HL-60 (cell line): ENCODE results near the gene LIMS2.

Experiments
- DNase-seq, 2 experiments: peaks; one replicate each; pipeline ENCODE4 v3.0.0-alpha.2; 2010 to 2020; ENCODE audit warnings: low read depth in 1 of 2, low spot score in 1 of 2
- H3K27ac ChIP-seq: fragments of 250-450 bp; sonication (Bioruptor Pico); replicated peaks from 2 replicates; pipeline ENCODE4 v1.5.1; 2020; ENCODE audit warnings: mild to moderate bottlenecking, moderate library complexity
- H3K27me3 ChIP-seq: fragments of 250-450 bp; sonication (Bioruptor Pico); 2 replicates; pipeline ENCODE4 v1.5.1; 2021; ENCODE audit warnings: mild to moderate bottlenecking, moderate library complexity; ENCODE audit not compliant: insufficient read depth, poor library complexity, severe bottlenecking
- H3K4me3 ChIP-seq: replicated peaks from 2 replicates; pipeline ENCODE4 v1.5.1; 2011; ENCODE audit warnings: mild to moderate bottlenecking, control low read depth, low read length; ENCODE audit not compliant: insufficient read depth
- GABPA ChIP-seq: IDR thresholded peaks from 2 replicates; pipeline ENCODE4 v1.6.1; 2012; ENCODE audit warnings: low read depth
- POLR2AphosphoS5 ChIP-seq: IDR thresholded peaks from 2 replicates; pipeline ENCODE4 v1.6.1; 2012; ENCODE audit warnings: low read depth
- REST ChIP-seq: IDR thresholded peaks from 2 replicates; pipeline ENCODE4 v1.6.1; 2012; ENCODE audit warnings: low read depth; ENCODE audit not compliant: insufficient replicate concordance
- SPI1 ChIP-seq: IDR thresholded peaks from 2 replicates; pipeline ENCODE4 v1.6.1; 2012; ENCODE audit warnings: low read depth, mild to moderate bottlenecking, borderline replicate concordance
- TF ChIP-seq, protein P1 (sequence below): IDR thresholded peaks from one replicate; pipeline ENCODE4 v1.5.1; 2011; ENCODE audit warnings: low read length, control low read depth, inconsistent platforms; ENCODE audit not compliant: insufficient read depth

The LIMS2 gene

GRCh38 chr2:127719301-127720218 is 44.2 kb upstream of the LIMS2 start:
- Histone ChIP-seq H3K27ac (no peak overlapping the region), H3K4me3 (no peak overlapping the region), H3K27me3 (no peaks in the 10 kb centered on the region)
- DNase-seq, result no peak
- TF ChIP-seq REST, result no peak
- no peak for TF ChIP-seq POLR2AphosphoS5
- TF ChIP-seq, protein P1, sequence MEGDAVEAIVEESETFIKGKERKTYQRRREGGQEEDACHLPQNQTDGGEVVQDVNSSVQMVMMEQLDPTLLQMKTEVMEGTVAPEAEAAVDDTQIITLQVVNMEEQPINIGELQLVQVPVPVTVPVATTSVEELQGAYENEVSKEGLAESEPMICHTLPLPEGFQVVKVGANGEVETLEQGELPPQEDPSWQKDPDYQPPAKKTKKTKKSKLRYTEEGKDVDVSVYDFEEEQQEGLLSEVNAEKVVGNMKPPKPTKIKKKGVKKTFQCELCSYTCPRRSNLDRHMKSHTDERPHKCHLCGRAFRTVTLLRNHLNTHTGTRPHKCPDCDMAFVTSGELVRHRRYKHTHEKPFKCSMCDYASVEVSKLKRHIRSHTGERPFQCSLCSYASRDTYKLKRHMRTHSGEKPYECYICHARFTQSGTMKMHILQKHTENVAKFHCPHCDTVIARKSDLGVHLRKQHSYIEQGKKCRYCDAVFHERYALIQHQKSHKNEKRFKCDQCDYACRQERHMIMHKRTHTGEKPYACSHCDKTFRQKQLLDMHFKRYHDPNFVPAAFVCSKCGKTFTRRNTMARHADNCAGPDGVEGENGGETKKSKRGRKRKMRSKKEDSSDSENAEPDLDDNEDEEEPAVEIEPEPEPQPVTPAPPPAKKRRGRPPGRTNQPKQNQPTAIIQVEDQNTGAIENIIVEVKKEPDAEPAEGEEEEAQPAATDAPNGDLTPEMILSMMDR, result no peak
- no peak for TF ChIP-seq GABPA
- no peak for TF ChIP-seq SPI1

DNA sequence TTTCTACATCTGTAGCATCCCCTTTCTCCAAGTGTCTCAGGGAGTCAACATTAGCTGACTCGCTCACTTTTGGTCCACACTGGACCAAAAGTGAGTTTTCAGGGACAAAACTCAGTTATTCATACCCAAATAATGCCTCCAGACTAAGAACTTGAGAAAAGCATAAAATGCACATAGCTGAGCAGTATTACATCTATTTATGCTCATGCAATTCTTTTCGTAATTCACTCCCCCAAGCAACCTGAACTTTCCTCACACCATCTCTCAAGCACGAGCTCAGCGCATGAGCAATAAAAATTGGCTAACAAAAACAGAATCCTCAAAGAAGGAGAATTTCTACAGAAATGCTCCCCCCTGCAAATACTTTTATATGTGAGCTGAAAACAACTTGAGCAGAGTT is 42.9 kb upstream of the LIMS2 start:
- no peak for DNase-seq
- H3K27me3 ChIP-seq, result no peaks in the 10 kb centered on the region
- H3K4me3 ChIP-seq, result no peak overlapping the region
- H3K27ac ChIP-seq, result no peak overlapping the region
- TF ChIP-seq REST (no peak), SPI1 (no peak), POLR2AphosphoS5 (no peak), GABPA (no peak)
- TF ChIP-seq, protein P1, result no peak

DNA sequence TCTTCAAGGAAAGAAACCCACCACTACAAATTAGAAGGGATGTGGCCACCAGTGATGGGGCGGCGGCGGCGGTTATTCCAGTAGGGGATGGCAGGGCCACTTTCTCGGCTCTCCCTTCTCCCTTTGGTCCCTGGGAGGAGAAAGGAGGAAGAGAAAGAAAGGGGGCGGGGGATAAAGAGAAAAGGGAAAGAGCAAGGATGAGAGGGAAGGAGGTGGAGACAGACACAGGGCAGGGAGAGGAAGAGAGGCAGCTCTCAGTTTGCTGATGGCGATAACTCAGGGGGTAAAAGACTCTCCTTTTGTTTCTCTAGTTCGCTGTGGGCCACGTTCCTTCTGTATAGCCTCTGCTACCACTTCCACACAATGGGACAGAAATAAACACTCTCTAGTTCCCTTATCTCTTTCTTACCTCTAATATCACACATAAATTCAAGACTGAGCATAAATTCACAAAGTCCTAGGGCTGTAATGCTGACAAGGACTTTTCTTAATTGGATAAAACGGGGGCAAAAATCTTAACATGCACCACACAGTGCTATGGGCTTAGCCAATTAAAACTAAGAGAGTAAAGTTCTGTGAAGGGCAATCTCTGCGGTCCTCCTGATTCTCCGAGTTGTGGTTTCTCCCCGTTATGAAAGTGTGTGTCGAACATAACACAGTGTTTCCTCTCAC is 40.6 kb upstream of the LIMS2 start:
- no peak for DNase-seq
- TF ChIP-seq GABPA (no peak), POLR2AphosphoS5 (no peak), SPI1 (no peak), REST (no peak)
- TF ChIP-seq, protein P1, result no peak
- no peaks in the 10 kb centered on the region for H3K27me3 ChIP-seq
- no peak overlapping the region for H3K4me3 ChIP-seq
- no peak overlapping the region for H3K27ac ChIP-seq
